ENCODE data around the gene SYT7.
A peak's percentile ranks its signal among the peaks of the same experiment; 100 is the strongest.

SYT7 gene

DNA sequence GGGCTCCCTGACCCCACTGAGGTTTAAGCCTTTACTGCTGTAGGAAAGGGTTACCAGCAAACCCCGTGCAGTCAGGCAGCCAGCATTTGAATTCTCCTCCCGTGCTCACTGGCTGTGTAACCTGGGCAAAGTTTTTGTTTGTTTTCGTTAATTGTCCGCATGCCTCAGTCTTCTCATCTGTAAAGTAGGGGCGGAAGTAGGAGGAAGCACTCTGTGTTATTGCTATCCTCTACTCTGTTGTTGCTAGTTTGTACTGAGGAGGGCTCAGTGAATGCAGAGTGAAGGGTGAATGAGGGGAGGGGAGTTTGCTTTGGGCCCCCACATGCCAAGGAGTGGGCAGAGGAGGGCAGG lies 14.0 kb upstream of the SYT7 start:
- Histone ChIP-seq H3K4me1 (ENCODE audit: insufficient read depth, low read length) (peaks cover 17% of the 10 kb centered on the region), H3K27ac (ENCODE audit: low read depth, low read length) (no peak overlapping the region), H3K4me3 (ENCODE audit: low read length) (no peak overlapping the region), H3K36me3 (ENCODE audit: insufficient read depth, low read length) (no peaks in the 10 kb centered on the region), H3K9me3 (ENCODE audit: insufficient read depth, low read depth, low read length) (no peaks in the 10 kb centered on the region), H3K27me3 (ENCODE audit: insufficient read depth, low read length) (0 out of 2 replicates have a peak, but pooled peaks cover under 1% of the 10 kb centered on the region), H3K9ac (ENCODE audit: low read depth, low read length) (no peak overlapping the region)
- 68% methylated on average over 5 of the region's 5 CpGs for WGBS

GRCh38 chr11:61593151-61593550 lies 12.3 kb upstream of the SYT7 start:
- no peak overlapping the region for H3K27ac ChIP-seq (ENCODE audit: low read depth, low read length)
- H3K9me3 ChIP-seq (ENCODE audit: insufficient read depth, low read depth, low read length): no peaks in the 10 kb centered on the region
- H3K4me3 ChIP-seq (ENCODE audit: low read length): no peak overlapping the region
- 87% methylated on average over 2 of the region's 2 CpGs for WGBS
- H3K27me3 ChIP-seq (ENCODE audit: insufficient read depth, low read length): 0 out of 2 replicates have a peak, but pooled peaks cover 7% of the 10 kb centered on the region
- no peak overlapping the region for H3K9ac ChIP-seq (ENCODE audit: low read depth, low read length)
- H3K4me1 ChIP-seq (ENCODE audit: insufficient read depth, low read length): peaks cover 4% of the 10 kb centered on the region; the same call in 1 of the 2 replicates
- H3K36me3 ChIP-seq (ENCODE audit: insufficient read depth, low read length): no peaks in the 10 kb centered on the region

DNA sequence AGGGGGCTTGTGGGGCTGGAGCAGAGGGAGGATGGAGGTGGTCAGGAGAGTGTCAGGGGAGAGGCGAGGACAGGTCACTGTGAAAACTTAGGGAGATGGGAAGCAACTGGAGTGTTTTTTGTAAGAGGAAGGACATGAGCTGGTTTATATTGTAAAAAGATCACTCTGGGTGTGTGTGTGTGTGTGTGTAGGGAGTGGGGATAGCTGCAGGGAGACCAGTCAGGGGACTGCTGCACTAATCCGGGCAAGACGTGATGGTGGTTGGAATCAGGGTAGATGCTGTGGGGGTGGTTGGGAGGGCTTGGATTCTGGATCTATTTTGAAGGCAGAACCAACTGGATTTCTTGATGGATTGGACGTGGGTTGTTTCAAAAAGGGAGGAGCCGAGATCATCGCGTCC lies 11.3 kb upstream of the SYT7 start:
- Histone ChIP-seq H3K4me3 (ENCODE audit: low read length) (no peak overlapping the region), H3K27me3 (ENCODE audit: insufficient read depth, low read length) (peaks cover 10% of the 10 kb centered on the region), H3K9ac (ENCODE audit: low read depth, low read length) (no peak overlapping the region), H3K4me1 (ENCODE audit: insufficient read depth, low read length) (peaks cover 6% of the 10 kb centered on the region), H3K36me3 (ENCODE audit: insufficient read depth, low read length) (no peaks in the 10 kb centered on the region), H3K9me3 (ENCODE audit: insufficient read depth, low read depth, low read length) (no peaks in the 10 kb centered on the region), H3K27ac (ENCODE audit: low read depth, low read length) (no peak overlapping the region)
- 90% methylated on average over 7 of the region's 7 CpGs for WGBS

- Histone ChIP-seq H3K9me3 (ENCODE audit: insufficient read depth, low read depth, low read length) (no peaks in the 10 kb centered on the region), H3K27ac (ENCODE audit: low read depth, low read length) (no peak overlapping the region), H3K9ac (ENCODE audit: low read depth, low read length) (no peak overlapping the region), H3K4me1 (ENCODE audit: insufficient read depth, low read length) (peaks cover 11% of the 10 kb centered on the region), H3K4me3 (ENCODE audit: low read length) (no peak overlapping the region), H3K27me3 (ENCODE audit: insufficient read depth, low read length) (peaks cover 26% of the 10 kb centered on the region), H3K36me3 (ENCODE audit: insufficient read depth, low read length) (no peaks in the 10 kb centered on the region)
- WGBS: 90% methylated on average over 5 of the region's 5 CpGs
Measured at GRCh38 chr11:61589961-61590360, 9.1 kb upstream of the SYT7 start.

- Histone ChIP-seq H3K9ac (ENCODE audit: low read depth, low read length) (no peak overlapping the region), H3K4me1 (ENCODE audit: insufficient read depth, low read length) (peaks cover 11% of the 10 kb centered on the region), H3K27me3 (ENCODE audit: insufficient read depth, low read length) (peaks cover 26% of the 10 kb centered on the region), H3K9me3 (ENCODE audit: insufficient read depth, low read depth, low read length) (no peaks in the 10 kb centered on the region), H3K27ac (ENCODE audit: low read depth, low read length) (no peak overlapping the region), H3K4me3 (ENCODE audit: low read length) (peak overlapping the region; percentile 57), H3K36me3 (ENCODE audit: insufficient read depth, low read length) (no peaks in the 10 kb centered on the region)
- 59% methylated on average over 10 of the region's 10 CpGs for WGBS
Measured at GRCh38 chr11:61588728-61589191, 7.9 kb upstream of the SYT7 start.

DNA sequence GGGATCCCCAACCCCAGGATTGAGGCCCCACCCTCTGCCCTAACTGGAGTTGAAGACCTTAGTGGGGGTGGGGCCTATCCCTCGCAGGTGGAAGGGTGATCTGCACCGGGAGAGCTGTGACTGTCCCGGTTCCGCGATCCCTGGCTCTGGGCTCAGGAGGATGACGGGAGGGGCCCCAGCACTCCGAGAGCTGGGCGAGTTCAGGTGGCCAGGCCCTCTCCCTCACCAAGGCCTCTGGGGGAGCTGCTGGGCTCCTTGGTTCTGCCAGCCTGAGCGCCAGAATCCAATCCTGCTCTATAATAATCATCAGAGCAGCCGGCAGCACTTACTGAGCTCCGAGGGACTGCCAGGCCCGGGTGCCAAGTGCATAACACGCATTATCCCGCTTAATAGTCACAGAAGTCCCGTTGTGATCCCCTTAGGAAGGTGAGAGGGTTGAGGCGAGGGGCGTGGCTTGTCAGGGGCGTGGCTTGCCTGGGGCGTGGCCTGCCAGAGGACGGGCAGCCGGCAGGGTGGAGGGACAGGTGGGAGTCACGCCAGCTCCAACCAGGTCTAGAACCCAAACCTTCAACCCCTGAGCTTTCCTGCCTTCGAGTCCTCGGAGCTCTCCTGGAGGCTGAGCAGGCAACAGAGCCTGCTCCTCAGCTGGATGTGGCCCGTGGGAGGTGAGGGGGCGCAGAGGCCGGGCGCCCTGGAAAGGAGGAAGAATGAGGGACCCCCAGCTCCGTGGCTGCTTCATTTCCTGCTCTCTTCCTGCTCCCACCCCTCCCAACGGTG lies 7.3 kb upstream of the SYT7 start:
- Histone ChIP-seq H3K36me3 (ENCODE audit: insufficient read depth, low read length) (no peaks in the 10 kb centered on the region), H3K4me1 (ENCODE audit: insufficient read depth, low read length) (peaks cover 11% of the 10 kb centered on the region), H3K27ac (ENCODE audit: low read depth, low read length) (peak overlapping the region; percentile 40; the same call in 1 of the 2 replicates), H3K4me3 (ENCODE audit: low read length) (peak overlapping the region; percentile 57), H3K9me3 (ENCODE audit: insufficient read depth, low read depth, low read length) (no peaks in the 10 kb centered on the region), H3K27me3 (ENCODE audit: insufficient read depth, low read length) (peaks cover 30% of the 10 kb centered on the region), H3K9ac (ENCODE audit: low read depth, low read length) (peak overlapping the region; percentile 25; the same call in 1 of the 2 replicates)
- WGBS: 8% methylated on average over 30 of the region's 30 CpGs

GRCh38 chr11:61587541-61587941 lies 6.7 kb upstream of the SYT7 start:
- Histone ChIP-seq H3K36me3 (ENCODE audit: insufficient read depth, low read length) (no peaks in the 10 kb centered on the region), H3K4me1 (ENCODE audit: insufficient read depth, low read length) (peaks cover 11% of the 10 kb centered on the region), H3K9ac (ENCODE audit: low read depth, low read length) (peak overlapping the region; percentile 7; the same call in 1 of the 2 replicates), H3K4me3 (ENCODE audit: low read length) (peak overlapping the region; percentile 57), H3K27ac (ENCODE audit: low read depth, low read length) (no peak overlapping the region), H3K27me3 (ENCODE audit: insufficient read depth, low read length) (peaks cover 36% of the 10 kb centered on the region), H3K9me3 (ENCODE audit: insufficient read depth, low read depth, low read length) (no peaks in the 10 kb centered on the region)
- WGBS: 1% methylated on average over 39 of the region's 41 CpGs

GRCh38 chr11:61586792-61587430 lies 6.0 kb upstream of the SYT7 start:
- Histone ChIP-seq H3K9me3 (ENCODE audit: insufficient read depth, low read depth, low read length) (no peaks in the 10 kb centered on the region), H3K36me3 (ENCODE audit: insufficient read depth, low read length) (no peaks in the 10 kb centered on the region), H3K27me3 (ENCODE audit: insufficient read depth, low read length) (peaks cover 42% of the 10 kb centered on the region), H3K9ac (ENCODE audit: low read depth, low read length) (peak overlapping the region; percentile 7; the same call in 1 of the 2 replicates), H3K4me3 (ENCODE audit: low read length) (peak overlapping the region; percentile 57), H3K27ac (ENCODE audit: low read depth, low read length) (peak overlapping the region; percentile 65; the same call in 1 of the 2 replicates), H3K4me1 (ENCODE audit: insufficient read depth, low read length) (peaks cover 11% of the 10 kb centered on the region)
- 27% methylated on average over 13 of the region's 13 CpGs for WGBS

DNA sequence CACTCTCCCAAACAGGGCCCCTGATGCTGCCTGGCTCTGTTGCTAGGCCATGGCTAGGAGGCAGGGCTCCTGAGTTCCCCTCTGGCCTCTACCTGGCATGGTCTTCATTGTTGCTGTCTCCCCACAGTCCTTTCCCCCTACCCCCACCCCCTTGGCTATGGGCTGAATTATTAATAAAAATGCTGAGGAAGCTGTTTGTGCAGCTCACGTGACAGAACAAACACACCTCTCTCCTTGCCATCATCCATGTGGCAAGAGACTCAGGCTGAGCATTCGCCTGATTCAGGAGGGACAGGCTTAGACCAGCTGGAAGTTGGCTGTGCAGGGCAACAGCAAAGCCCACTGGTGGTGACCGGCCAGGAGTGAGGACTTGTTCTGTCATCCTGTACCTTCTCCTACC lies 4.2 kb upstream of the SYT7 start:
- no peaks in the 10 kb centered on the region for H3K9me3 ChIP-seq (ENCODE audit: insufficient read depth, low read depth, low read length)
- no peaks in the 10 kb centered on the region for H3K36me3 ChIP-seq (ENCODE audit: insufficient read depth, low read length)
- H3K9ac ChIP-seq (ENCODE audit: low read depth, low read length): no peak overlapping the region
- 87% methylated on average over 3 of the region's 3 CpGs for WGBS
- peaks cover 11% of the 10 kb centered on the region for H3K4me1 ChIP-seq (ENCODE audit: insufficient read depth, low read length)
- H3K27me3 ChIP-seq (ENCODE audit: insufficient read depth, low read length): peaks cover 52% of the 10 kb centered on the region
- no peak overlapping the region for H3K27ac ChIP-seq (ENCODE audit: low read depth, low read length)
- no peak overlapping the region for H3K4me3 ChIP-seq (ENCODE audit: low read length)

DNA sequence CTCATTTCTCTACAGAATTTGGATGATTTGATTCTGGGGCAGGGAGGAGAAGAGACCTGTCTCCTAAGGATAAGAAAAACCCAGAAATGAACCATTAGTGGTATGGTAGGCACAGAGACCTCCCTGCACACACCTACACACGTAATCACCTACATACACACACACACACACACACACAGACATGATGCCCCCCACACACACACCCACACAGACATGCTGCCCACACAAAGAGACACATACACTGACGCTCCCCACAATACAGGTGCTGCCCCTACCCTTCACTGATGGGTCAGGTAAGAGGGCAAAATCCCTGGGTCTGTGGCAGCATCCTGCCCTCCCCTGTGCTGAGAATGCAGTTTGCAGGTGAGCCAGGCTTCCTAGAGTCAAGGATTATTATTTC lies 1.1 kb upstream of the SYT7 start:
- Histone ChIP-seq H3K4me1 (ENCODE audit: insufficient read depth, low read length) (peaks cover 27% of the 10 kb centered on the region), H3K9ac (ENCODE audit: low read depth, low read length) (no peak overlapping the region), H3K9me3 (ENCODE audit: insufficient read depth, low read depth, low read length) (no peaks in the 10 kb centered on the region), H3K4me3 (ENCODE audit: low read length) (no peak overlapping the region), H3K27ac (ENCODE audit: low read depth, low read length) (no peak overlapping the region), H3K36me3 (ENCODE audit: insufficient read depth, low read length) (no peaks in the 10 kb centered on the region), H3K27me3 (ENCODE audit: insufficient read depth, low read length) (peaks cover 54% of the 10 kb centered on the region)
- 87% methylated on average over 2 of the region's 2 CpGs for WGBS

- peaks cover 21% of the 10 kb centered on the region for H3K4me1 ChIP-seq (ENCODE audit: insufficient read depth, low read length)
- WGBS: 3% methylated on average over 60 of the region's 60 CpGs
- no peaks in the 10 kb centered on the region for H3K9me3 ChIP-seq (ENCODE audit: insufficient read depth, low read depth, low read length)
- peak overlapping the region; percentile 57 for H3K4me3 ChIP-seq (ENCODE audit: low read length)
- peaks cover 41% of the 10 kb centered on the region for H3K27me3 ChIP-seq (ENCODE audit: insufficient read depth, low read length)
- no peaks in the 10 kb centered on the region for H3K36me3 ChIP-seq (ENCODE audit: insufficient read depth, low read length)
- H3K27ac ChIP-seq (ENCODE audit: low read depth, low read length): no peak overlapping the region
- no peak overlapping the region; the same call in 1 of the 2 replicates for H3K9ac ChIP-seq (ENCODE audit: low read depth, low read length)
Measured at GRCh38 chr11:61580271-61580888, 496 bp downstream of the SYT7 start.
